C4-2B (cell line): ENCODE measurements around the gene GSDMA.
"Not testable (repeated sequence)": the region's sequence is repeated elsewhere in the genome, so short reads cannot be mapped to it uniquely, and the experiment has no call there.

Source experiments
- CTCF ChIP-seq: fragments of 450-650 bp; conservative IDR thresholded peaks from 2 replicates; pipeline ENCODE4 v1.5.1; 2017; ENCODE audit warnings: mild to moderate bottlenecking
- ZFX ChIP-seq: fragments of 450-650 bp; IDR thresholded peaks from 2 replicates; pipeline ENCODE4 v1.6.1; 2017

GRCh38 chr17:40010946-40011500 is 48.2 kb downstream of the GSDMA start:
- not testable (repeated sequence) for TF ChIP-seq CTCF, ZFX
